ENCODE measurements around the gene EHMT2. TPM values are rescaled to one million over a fixed set of nuclear protein-coding genes. Genes with fewer than 3 reads are reported as not detected.

The EHMT2 gene
- polyA plus RNA-seq, 3 donors = 9.9 to 52.8 (median 16.0) TPM

DNA sequence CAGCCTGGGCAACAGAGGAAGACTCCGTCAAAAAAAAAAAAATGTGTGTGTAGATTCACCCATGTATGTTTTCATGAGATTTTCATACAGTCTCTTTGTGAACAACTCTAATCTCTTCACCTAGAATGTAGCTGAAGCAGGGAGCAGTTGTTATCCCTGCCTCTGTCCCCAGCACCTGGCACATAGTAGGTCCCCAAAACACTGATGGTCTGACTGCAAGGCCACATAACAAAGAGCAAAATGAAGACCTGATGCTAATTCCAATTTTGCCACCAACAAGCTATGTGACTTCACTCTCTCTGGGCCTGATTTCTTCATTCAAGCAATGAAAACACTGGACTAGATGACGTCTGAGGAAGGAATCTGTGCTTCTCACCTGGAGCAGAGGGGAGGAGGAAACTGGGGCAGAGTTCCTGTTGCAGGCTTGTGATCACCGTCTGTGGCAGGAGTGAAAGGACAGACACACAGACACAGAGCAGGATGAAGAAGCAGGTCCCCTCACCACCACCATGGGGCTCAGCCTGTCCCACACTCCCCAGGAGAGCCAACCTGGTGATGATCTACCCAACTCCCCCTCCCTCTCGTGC lies 23.3 kb downstream of the EHMT2 start:
- Mint-ChIP-seq H3K4me1 (no peaks in the 10 kb centered on the region), H3K4me3 (no peak overlapping the region), H3K9me3 (no peaks in the 10 kb centered on the region), H3K36me3 (peaks cover 0 to 3% of the 10 kb centered on the region in 2 donors), H3K27me3 (ENCODE audit: low read depth in 3 of 3) (peaks cover 5 to 10% (median 10%) of the 10 kb centered on the region in 3 donors), H3K27ac (peak overlapping the region in 2 of 7 donors; percentile 3 to 84)
- Histone ChIP-seq H2AFZ (ENCODE audit: insufficient read depth, low read depth, low read length, poor library complexity, severe bottlenecking) (peak overlapping the region; percentile 36), H3K9me3 (replicated peaks in 1 of 2; ENCODE audit: control insufficient read depth in 1 of 2, insufficient read depth in 1 of 2, low read length in 2 of 2) (no peaks in the 10 kb centered on the region), H3K27ac (ENCODE audit: low read depth in 1 of 2, low read length in 2 of 2) (no peak overlapping the region), H3K79me2 (ENCODE audit: insufficient read depth, low read length) (no peaks in the 10 kb centered on the region), H3K4me1 (ENCODE audit: control insufficient read depth in 1 of 2, insufficient read depth in 2 of 2, low read length in 2 of 2) (no peaks in the 10 kb centered on the region), H3K27me3 (ENCODE audit: control insufficient read depth in 2 of 2, insufficient read depth in 2 of 2, low read length in 2 of 2) (no peaks in the 10 kb centered on the region), H3K36me3 (replicated peaks in 1 of 2; ENCODE audit: control insufficient read depth in 1 of 2, insufficient read depth in 2 of 2, low read length in 2 of 2) (no peaks in the 10 kb centered on the region), H3K4me2 (replicated peaks; ENCODE audit: extremely low read depth, low read length, poor library complexity, severe bottlenecking) (no peak overlapping the region), H3K4me3 (replicated peaks in 1 of 3; ENCODE audit: low read depth in 2 of 3, low read length in 3 of 3) (no peak overlapping the region), H4K20me1 (ENCODE audit: insufficient read depth, low read length) (no peaks in the 10 kb centered on the region), H3K9ac (ENCODE audit: insufficient read depth, low read length, poor library complexity, severe bottlenecking) (no peak overlapping the region)
- WGBS (ENCODE audit: insufficient coverage) = 0% methylated on average over 1 of the region's 4 CpGs
- intact Hi-C loops (cut with micrococcal nuclease) = no loop called here
- TF ChIP-seq, protein P1, sequence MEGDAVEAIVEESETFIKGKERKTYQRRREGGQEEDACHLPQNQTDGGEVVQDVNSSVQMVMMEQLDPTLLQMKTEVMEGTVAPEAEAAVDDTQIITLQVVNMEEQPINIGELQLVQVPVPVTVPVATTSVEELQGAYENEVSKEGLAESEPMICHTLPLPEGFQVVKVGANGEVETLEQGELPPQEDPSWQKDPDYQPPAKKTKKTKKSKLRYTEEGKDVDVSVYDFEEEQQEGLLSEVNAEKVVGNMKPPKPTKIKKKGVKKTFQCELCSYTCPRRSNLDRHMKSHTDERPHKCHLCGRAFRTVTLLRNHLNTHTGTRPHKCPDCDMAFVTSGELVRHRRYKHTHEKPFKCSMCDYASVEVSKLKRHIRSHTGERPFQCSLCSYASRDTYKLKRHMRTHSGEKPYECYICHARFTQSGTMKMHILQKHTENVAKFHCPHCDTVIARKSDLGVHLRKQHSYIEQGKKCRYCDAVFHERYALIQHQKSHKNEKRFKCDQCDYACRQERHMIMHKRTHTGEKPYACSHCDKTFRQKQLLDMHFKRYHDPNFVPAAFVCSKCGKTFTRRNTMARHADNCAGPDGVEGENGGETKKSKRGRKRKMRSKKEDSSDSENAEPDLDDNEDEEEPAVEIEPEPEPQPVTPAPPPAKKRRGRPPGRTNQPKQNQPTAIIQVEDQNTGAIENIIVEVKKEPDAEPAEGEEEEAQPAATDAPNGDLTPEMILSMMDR (IDR thresholded peaks at IDR 0.05) = no peak
- DNase-seq = no peak

- intact Hi-C loops (cut with micrococcal nuclease) = no loop called here
- no peaks in the 10 kb centered on the region for H4K20me1 ChIP-seq (ENCODE audit: insufficient read depth, low read length)
- TF ChIP-seq, protein P1 (IDR thresholded peaks at IDR 0.05) = no peak
- no peak overlapping the region for H3K27ac ChIP-seq (ENCODE audit: low read depth in 1 of 2, low read length in 2 of 2)
- no peak overlapping the region for H3K4me2 ChIP-seq (replicated peaks; ENCODE audit: extremely low read depth, low read length, poor library complexity, severe bottlenecking)
- no peaks in the 10 kb centered on the region for H3K27me3 ChIP-seq (ENCODE audit: control insufficient read depth in 2 of 2, insufficient read depth in 2 of 2, low read length in 2 of 2)
- no peaks in the 10 kb centered on the region for H3K79me2 ChIP-seq (ENCODE audit: insufficient read depth, low read length)
- no peak for DNase-seq
- no peaks in the 10 kb centered on the region for H3K36me3 ChIP-seq (replicated peaks in 1 of 2; ENCODE audit: control insufficient read depth in 1 of 2, insufficient read depth in 2 of 2, low read length in 2 of 2)
- H2AFZ ChIP-seq (ENCODE audit: insufficient read depth, low read depth, low read length, poor library complexity, severe bottlenecking) = no peak overlapping the region
- Mint-ChIP-seq H3K27me3 (ENCODE audit: low read depth in 3 of 3) (peaks cover 4 to 10% (median 9%) of the 10 kb centered on the region in 3 donors), H3K27ac (peak overlapping the region in 1 of 7 donors; percentile 11), H3K36me3 (no peaks in the 10 kb centered on the region), H3K4me1 (no peaks in the 10 kb centered on the region), H3K9me3 (no peaks in the 10 kb centered on the region), H3K4me3 (no peak overlapping the region)
- H3K4me3 ChIP-seq (replicated peaks in 1 of 3; ENCODE audit: low read depth in 2 of 3, low read length in 3 of 3) = no peak overlapping the region
- no peaks in the 10 kb centered on the region for H3K9me3 ChIP-seq (replicated peaks in 1 of 2; ENCODE audit: control insufficient read depth in 1 of 2, insufficient read depth in 1 of 2, low read length in 2 of 2)
- no peaks in the 10 kb centered on the region for H3K4me1 ChIP-seq (ENCODE audit: control insufficient read depth in 1 of 2, insufficient read depth in 2 of 2, low read length in 2 of 2)
- 89% methylated on average over 6 of the region's 9 CpGs for WGBS (ENCODE audit: insufficient coverage)
- no peak overlapping the region for H3K9ac ChIP-seq (ENCODE audit: insufficient read depth, low read length, poor library complexity, severe bottlenecking)
Measured at GRCh38 chr6:31871046-31871659, 26.3 kb downstream of the EHMT2 start.

Data from CD14-positive monocyte (primary cell).